AG04450 (cell line): ENCODE results near the gene RTKN. TPM values are rescaled to one million over a fixed set of nuclear protein-coding genes. Genes with fewer than 3 reads are reported as not detected.
A peak's percentile ranks its signal among the peaks of the same experiment; 100 is the strongest.

Experiments used
- CTCF ChIA-PET: fragments of 300-600, 350-600 bp; formaldehyde crosslinking; extraction: SDS; loops from one replicate; lab custom pipeline; 2022; ENCODE audit warnings: antibody characterized with exemption, inconsistent platforms; lab: Charles Lee
- POLR2A ChIA-PET: fragments of 350-600 bp; formaldehyde crosslinking; extraction: SDS; loops from one replicate; lab custom pipeline; 2021; ENCODE audit warnings: antibody characterized with exemption, inconsistent platforms; lab: Yijun Ruan, JAX
- DNase-seq: peaks from one replicate; pipeline ENCODE4 v3.0.0-alpha.2; 2011; ENCODE audit warnings: low read depth, low spot score
- H3K27ac ChIP-seq: one replicate; pipeline ENCODE4 v1.5.1; 2012; ENCODE audit warnings: low read depth, low read length, control low read depth
- H3K27me3 ChIP-seq: one replicate; pipeline ENCODE4 v1.6.0; 2012; ENCODE audit warnings: low read length; ENCODE audit not compliant: control insufficient read depth, insufficient read depth
- H3K4me3 ChIP-seq: 2 replicates; pipeline ENCODE4 v1.5.1; 2011; ENCODE audit warnings: mild to moderate bottlenecking, low read depth, low read length, control low read depth
- H3K9me3 ChIP-seq: 2 replicates; pipeline ENCODE4 v1.5.1; 2012; ENCODE audit warnings: low read length; ENCODE audit not compliant: control insufficient read depth, insufficient read depth
- polyA plus RNA-seq: library from polyadenylated mRNA; depleted of rRNA; stranded (reverse); fragments of >200 nt; gene quantifications from 2 replicates; pipeline ENCODE4 v1.2.3, GENCODE V29; 2011
- TF ChIP-seq, protein P1 (sequence below): IDR thresholded peaks from 2 replicates; pipeline ENCODE4 v1.5.1; 2011; ENCODE audit warnings: low read depth, low read length, control low read depth, inconsistent platforms

Gene RTKN
- polyA plus RNA-seq, 1 experiment, result 12.7 TPM

DNA sequence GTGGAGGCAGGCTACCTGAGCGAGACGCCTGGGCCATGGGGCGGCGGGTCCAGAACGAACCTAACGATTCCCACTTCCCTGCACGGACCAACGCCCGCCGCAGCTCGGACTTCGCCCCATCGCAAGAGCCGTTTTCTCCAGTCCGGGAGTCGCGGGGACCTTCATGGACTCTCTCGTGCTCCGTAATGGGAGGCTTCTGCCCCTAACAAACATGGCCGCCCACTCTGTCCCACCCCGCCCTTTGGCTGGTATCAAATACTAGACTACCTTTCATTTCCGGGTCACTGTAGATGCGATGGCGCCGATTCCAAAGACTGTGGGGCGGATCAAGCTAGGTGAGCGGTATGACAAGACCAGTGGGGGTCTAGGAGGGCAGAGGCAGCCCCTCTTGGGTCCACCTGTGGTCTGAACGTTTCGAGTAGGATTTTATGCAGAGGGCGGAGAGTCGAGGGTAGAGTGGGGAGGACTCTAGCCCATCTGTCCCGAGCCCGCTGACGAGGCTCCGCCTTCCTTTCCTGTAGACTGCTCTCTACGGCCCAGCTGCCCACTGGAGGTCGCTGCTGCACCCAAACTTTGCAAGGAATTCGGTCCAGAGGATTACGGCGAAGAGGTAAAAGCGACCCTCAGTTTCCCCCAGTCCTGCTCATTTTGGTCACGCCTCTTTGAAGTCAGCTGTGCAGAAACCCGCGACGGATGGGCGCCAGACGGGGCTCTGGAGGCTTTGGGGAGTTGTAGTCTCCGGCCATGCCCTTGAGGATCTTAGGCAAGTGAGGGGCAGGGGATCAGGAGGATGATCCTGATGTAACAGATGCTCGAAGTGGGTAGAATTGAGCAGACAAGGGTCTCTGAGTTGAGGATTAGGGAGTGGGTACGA, 41.3 kb upstream of the RTKN start, which contains the start of the genes CCDC142 and TTC31:
CCDC142 (minus strand) TSS at position 198 of the 874 bp plus-strand sequence; CDS start at position 37, 161 bp downstream.
TTC31 (plus strand) TSS at position 281 of the 874 bp plus-strand sequence; CDS start at position 296, 15 bp downstream.
- H3K27me3 ChIP-seq, result no peaks in the 10 kb centered on the region
- TF ChIP-seq, protein P1, sequence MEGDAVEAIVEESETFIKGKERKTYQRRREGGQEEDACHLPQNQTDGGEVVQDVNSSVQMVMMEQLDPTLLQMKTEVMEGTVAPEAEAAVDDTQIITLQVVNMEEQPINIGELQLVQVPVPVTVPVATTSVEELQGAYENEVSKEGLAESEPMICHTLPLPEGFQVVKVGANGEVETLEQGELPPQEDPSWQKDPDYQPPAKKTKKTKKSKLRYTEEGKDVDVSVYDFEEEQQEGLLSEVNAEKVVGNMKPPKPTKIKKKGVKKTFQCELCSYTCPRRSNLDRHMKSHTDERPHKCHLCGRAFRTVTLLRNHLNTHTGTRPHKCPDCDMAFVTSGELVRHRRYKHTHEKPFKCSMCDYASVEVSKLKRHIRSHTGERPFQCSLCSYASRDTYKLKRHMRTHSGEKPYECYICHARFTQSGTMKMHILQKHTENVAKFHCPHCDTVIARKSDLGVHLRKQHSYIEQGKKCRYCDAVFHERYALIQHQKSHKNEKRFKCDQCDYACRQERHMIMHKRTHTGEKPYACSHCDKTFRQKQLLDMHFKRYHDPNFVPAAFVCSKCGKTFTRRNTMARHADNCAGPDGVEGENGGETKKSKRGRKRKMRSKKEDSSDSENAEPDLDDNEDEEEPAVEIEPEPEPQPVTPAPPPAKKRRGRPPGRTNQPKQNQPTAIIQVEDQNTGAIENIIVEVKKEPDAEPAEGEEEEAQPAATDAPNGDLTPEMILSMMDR, result peak; percentile 90
- H3K9me3 ChIP-seq, result no peaks in the 10 kb centered on the region; the same call in 1 of the 2 replicates
- ChIA-PET POLR2A (interaction anchor here (0.6 to 2.8 kb wide), 9 partner anchors 10 to 101 kb away, joined by 3 to 16 read pairs (median 6); partner anchors contain the start of genes AUP1, HTRA2, INO80B and LOXL3), CTCF (interaction anchor here (0.6 to 12.6 kb wide), 13 partner anchors 9 to 395 kb away, joined by 3 to 174 read pairs (median 5); partner anchors contain the start of genes AUP1, HTRA2 and MRPL53)
- peak within 1 kb of the TSS; percentile 99 for H3K4me3 ChIP-seq
- H3K27ac ChIP-seq, result peak within 1 kb of the TSS; percentile 70
- DNase-seq, result peak; percentile 83

DNA sequence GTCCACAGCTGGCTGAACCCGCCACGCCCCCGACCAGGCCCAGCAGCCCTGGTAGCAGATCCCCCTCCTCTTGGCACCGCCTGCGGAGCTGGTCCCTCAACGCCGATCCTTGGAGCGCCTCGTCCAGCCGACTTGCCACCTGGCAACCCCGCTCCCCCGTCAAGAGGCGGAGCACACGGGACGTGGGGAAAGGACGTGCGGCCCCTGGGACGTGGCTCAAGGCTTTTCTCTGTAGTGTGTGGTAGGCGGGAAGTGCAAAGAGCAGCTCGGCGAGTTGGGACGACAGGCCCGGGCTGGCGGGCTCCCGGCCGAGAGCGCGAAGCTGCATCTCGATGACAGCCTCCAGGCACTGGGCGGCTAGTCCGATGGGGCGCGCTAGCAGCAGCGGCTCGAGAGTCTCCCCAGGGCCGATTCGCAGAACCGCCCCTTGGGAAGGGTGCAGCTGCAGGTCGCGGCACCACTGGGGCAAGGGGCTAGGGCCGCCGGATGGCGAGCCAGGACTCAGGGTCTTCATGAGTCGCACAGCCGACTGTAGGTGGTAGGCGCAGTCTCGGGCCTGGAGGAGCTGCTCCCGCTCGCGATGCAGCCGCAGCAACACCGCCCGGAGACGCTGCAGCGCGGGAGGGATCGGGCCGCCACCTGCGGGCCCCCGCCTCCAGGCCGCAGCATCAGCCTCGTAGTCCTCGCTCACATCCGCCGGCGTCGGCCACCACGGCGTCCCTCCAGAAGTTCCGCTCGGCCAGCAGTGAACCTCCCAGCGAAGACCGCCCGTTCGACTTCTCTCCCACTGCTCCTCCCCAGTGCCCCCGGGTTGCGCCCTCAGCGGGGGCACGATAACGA, 40.4 kb upstream of the RTKN start:
- CTCF ChIA-PET, result interaction anchor here (0.6 to 12.6 kb wide), 9 partner anchors 10 to 396 kb away, joined by 3 to 174 read pairs (median 6); partner anchors contain the start of genes AUP1, HTRA2 and MRPL53
- Histone ChIP-seq H3K27ac (peak overlapping the region; percentile 70), H3K27me3 (no peaks in the 10 kb centered on the region), H3K9me3 (no peaks in the 10 kb centered on the region; the same call in 1 of the 2 replicates), H3K4me3 (peak overlapping the region; percentile 99)
- POLR2A ChIA-PET, result interaction anchor here (0.6 to 2.8 kb wide), 9 partner anchors 9 to 281 kb away, joined by 3 to 16 read pairs (median 4); partner anchors contain the start of genes AUP1, HTRA2, INO80B and LOXL3
- TF ChIP-seq, protein P1, result no peak
- no peak for DNase-seq

DNA sequence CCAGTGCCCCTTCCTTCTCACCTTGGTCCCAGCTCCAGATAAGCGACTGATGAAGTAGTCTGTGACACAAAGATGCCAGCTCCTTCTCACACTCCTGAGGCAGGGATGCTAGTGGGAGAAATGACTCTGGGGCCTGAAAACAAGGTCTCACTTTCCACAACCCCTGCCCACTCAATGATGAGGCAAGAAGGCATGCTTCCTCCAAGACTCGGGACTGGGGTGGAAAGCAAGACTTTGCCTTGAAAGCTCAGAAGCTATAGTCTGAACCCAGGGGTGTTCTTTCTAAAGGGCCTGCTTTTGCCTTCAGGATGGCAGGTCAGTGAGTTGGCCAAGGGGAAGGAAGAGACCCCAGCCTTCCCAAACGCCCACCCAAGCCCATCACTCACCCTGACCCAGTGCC, 39.7 kb upstream of the RTKN start:
- Histone ChIP-seq H3K27me3 (no peaks in the 10 kb centered on the region), H3K4me3 (peak overlapping the region; percentile 99), H3K27ac (peak overlapping the region; percentile 21), H3K9me3 (no peaks in the 10 kb centered on the region; the same call in 1 of the 2 replicates)
- POLR2A ChIA-PET, result interaction anchor here (1.1 to 2.8 kb wide), 6 partner anchors 9 to 72 kb away, joined by 3 to 16 read pairs (median 6); partner anchors contain the start of genes AUP1, HTRA2, INO80B and LOXL3
- TF ChIP-seq, protein P1, result no peak
- DNase-seq, result no peak
- CTCF ChIA-PET, result interaction anchor here (1.5 to 12.6 kb wide), 3 partner anchors 23 to 106 kb away, joined by 4 to 174 read pairs (median 11); no protein-coding TSS in a partner anchor

DNA sequence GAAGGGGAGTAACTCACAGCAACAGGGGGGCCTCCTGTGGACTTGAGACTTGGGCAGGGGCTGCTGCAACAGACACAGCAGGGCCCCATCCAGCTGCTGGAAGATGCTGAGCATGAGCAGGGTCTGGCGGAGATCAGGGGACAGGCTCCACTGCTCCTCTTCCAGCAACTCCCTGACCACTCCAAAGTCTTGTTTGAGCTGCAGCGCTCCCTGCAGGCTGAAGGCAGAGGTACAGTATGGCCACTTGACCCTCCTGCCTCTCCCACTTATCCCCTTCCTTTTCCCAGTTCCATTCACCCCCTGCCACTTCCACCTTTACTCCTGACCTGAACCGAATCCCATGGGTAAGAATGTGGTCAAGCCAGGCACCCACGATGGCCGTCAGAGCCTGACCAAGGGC, 33.2 kb upstream of the RTKN start:
- no peak for DNase-seq
- TF ChIP-seq, protein P1, result peak; percentile 17; the same call in 1 of the 2 replicates
- POLR2A ChIA-PET, result no interaction called here

More for the DNA sequence above, 33.2 kb upstream of the RTKN start:
- Histone ChIP-seq H3K27ac (no peak overlapping the region), H3K27me3 (no peaks in the 10 kb centered on the region), H3K9me3 (no peaks in the 10 kb centered on the region; the same call in 1 of the 2 replicates), H3K4me3 (no peak overlapping the region)
- CTCF ChIA-PET, result interaction anchor here (1.2 kb wide), 1 partner anchor 110 kb away, joined by 3 read pairs; no protein-coding TSS in a partner anchor
